GM06990 (cell line): ENCODE measurements around the gene ATP2C2.

Experiments used
- DNase-seq: peaks from one replicate; pipeline ENCODE4 v3.0.0-alpha.2; 2011; ENCODE audit not compliant: insufficient read length; ENCODE audit errors: extremely low read depth
- H3K27me3 ChIP-seq: replicated peaks from 2 replicates; pipeline ENCODE4 v1.6.0; 2011; ENCODE audit warnings: low read length; ENCODE audit not compliant: control insufficient read depth, insufficient read depth
- H3K36me3 ChIP-seq: 2 replicates; pipeline ENCODE4 v1.5.1; 2011; ENCODE audit warnings: low read length; ENCODE audit not compliant: control insufficient read depth, insufficient read depth
- H3K4me3 ChIP-seq: replicated peaks from 2 replicates; pipeline ENCODE4 v1.5.1; 2011; ENCODE audit warnings: low read depth, mild to moderate bottlenecking, control low read depth, low read length
- TF ChIP-seq, protein P1 (sequence below): IDR thresholded peaks from 2 replicates; pipeline ENCODE4 v1.5.1; 2011; ENCODE audit warnings: low read length, control low read depth, mild to moderate bottlenecking, inconsistent platforms; ENCODE audit not compliant: insufficient read depth, poor library complexity, severe bottlenecking

ATP2C2 gene

DNA sequence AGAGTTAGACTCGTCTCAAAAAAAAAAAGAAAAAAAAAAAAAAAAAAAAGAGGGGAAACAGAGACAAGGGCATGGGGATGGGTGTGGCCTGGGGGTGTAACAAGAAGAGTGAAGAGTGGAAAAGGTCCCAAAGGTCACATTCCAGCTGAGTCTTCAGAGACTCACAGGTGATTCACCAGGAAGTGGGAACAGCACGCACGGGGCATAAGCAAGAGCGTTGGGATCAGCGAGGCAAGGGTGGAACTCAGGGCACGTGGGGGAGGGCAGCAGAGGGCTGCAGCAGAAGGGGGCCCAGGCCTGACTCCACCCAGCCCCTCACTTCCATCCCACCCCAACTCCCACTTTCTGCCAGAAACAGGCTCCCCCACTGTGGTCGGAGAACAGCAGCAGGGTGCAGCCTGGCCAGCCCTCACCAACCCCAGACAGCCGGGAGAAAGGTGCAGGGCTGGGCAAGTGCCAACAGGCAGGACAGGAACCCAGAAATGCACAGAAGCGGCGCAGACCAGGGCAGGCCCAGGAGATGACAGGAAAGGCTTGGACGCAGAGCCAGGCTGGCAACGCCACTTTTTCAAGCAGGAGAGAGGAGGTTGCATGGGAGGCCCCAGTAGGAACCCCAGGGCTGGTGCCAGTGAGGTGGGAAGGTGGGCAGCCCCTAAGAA lies 132.9 kb downstream of the ATP2C2 start:
- DNase-seq = no peak
- TF ChIP-seq, protein P1, sequence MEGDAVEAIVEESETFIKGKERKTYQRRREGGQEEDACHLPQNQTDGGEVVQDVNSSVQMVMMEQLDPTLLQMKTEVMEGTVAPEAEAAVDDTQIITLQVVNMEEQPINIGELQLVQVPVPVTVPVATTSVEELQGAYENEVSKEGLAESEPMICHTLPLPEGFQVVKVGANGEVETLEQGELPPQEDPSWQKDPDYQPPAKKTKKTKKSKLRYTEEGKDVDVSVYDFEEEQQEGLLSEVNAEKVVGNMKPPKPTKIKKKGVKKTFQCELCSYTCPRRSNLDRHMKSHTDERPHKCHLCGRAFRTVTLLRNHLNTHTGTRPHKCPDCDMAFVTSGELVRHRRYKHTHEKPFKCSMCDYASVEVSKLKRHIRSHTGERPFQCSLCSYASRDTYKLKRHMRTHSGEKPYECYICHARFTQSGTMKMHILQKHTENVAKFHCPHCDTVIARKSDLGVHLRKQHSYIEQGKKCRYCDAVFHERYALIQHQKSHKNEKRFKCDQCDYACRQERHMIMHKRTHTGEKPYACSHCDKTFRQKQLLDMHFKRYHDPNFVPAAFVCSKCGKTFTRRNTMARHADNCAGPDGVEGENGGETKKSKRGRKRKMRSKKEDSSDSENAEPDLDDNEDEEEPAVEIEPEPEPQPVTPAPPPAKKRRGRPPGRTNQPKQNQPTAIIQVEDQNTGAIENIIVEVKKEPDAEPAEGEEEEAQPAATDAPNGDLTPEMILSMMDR = no peak
- no peak overlapping the region for H3K4me3 ChIP-seq

DNA sequence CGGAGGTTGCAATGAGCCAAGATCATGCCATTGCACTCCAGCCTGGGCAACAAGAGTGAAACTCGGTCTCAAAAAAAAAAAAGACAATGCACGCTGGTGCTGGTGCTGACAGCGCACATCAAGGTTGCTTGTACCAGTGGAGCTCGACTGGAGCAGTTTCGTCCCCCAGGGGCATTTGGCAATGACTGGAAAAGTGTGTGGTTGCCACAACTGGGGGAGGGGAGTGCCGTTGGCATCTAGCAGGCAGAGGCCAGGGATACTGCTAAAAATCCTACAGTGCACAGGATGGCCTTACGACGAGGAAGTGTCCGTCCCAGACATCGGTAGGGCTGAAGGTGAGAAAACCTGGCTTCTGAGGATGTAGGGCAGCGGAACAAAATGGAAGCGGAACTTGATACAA lies 133.7 kb downstream of the ATP2C2 start:
- no peak for DNase-seq
- TF ChIP-seq, protein P1 = no peak
- peaks cover under 1% of the 10 kb centered on the region for H3K36me3 ChIP-seq
- no peaks in the 10 kb centered on the region for H3K27me3 ChIP-seq
- no peak overlapping the region for H3K4me3 ChIP-seq

More for the DNA sequence above, 132.9 kb downstream of the ATP2C2 start:
- H3K36me3 ChIP-seq = peaks cover 3% of the 10 kb centered on the region
- no peaks in the 10 kb centered on the region for H3K27me3 ChIP-seq

DNA sequence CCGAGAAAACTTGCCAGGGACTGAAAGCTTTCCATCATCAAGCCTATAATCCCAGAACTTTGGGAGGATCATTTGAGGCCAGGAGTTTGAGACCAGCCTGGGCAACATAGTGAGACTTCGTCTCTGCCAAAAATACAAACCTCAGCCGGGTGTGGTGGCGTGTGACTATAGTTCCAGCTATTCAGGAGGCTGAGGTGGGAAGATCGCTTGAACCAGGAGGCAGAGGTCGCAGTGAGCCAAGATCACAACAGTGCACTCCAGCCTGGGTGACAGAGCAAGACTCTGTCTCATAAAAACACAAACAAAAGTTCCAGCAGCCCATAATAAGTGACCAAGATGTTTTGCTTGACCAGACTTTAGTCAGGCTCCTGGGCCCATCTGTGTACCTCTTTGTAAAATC lies 134.2 kb downstream of the ATP2C2 start:
- no peaks in the 10 kb centered on the region for H3K27me3 ChIP-seq
- H3K4me3 ChIP-seq = no peak overlapping the region
- no peaks in the 10 kb centered on the region; the same call in 1 of the 2 replicates for H3K36me3 ChIP-seq
- TF ChIP-seq, protein P1 = no peak
- DNase-seq = no peak

DNA sequence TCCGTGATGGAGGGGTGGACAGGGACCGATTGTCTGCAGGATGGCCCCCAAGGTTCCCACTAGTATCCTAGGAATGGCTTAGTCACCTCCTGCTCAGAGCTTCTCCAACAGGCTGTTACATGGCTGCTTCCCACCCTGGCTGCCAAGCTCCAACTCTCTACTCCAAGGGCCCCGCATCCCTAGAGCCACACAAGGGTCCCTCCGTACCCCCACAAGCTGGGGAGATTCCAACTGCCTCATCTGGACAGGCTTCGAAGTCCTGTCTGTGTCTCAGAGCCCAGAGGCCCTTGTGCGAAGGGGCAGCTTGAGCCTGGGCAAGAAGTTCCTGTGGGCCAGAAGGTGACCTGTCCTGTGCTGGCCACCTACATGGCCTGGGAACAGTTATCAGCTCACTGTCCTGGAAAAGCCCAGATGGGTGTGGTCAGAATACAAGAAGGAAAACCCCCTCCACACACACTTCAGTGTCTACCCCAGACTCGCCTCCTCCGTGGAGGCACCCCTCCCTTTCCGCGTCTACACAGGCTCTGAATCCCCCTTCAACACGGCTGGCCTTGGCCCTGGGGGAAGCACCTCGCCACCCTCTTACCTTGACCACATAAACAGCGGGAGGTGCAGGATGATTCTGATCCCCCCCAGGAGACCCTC lies 135.5 kb downstream of the ATP2C2 start:
- Histone ChIP-seq H3K4me3 (peak overlapping the region; percentile 93), H3K36me3 (no peaks in the 10 kb centered on the region; the same call in 1 of the 2 replicates), H3K27me3 (no peaks in the 10 kb centered on the region)
- DNase-seq = no peak
- TF ChIP-seq, protein P1 = no peak

DNA sequence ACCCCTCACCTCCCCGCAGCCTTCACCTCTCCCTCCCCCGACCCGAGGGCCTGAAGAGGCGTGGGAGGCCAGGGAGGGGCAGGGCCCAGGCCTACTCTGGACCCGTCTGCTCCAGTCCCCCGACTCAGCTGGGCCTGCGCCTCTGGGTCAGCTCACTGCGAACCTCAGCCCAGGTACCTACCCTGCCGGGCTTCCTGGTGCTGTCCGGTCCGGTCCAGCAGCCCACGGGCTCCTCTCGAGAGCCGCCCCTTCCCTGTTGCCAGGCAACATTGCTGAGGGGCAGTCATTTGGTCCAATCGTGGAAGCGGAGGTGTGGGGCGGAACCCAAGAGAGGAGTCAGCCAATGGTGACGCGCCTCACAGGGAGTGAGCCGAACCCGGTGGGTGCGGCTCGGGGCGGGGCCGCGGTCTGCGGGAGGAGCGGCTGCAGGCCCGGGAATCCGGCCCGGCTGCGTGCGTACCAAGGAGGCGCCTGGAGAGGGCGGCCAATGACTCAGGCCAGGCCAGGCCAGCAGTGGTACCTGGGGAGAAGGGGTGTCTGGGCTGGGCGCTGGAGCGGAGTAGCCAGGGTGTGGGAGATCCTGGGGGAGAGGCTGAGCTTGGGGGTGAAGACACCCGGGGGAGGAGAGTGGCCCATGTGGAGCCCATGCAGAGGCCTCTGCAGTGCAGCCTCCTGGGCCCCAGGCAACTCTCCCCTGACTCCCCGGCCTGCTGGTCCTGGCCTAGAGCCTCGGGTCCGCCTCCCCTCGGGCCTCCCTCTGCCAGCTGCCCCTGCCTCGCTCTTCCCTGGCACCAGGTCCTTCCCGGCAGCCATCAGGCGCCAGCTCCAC lies 136.3 kb downstream of the ATP2C2 start, which contains the start of gene MEAK7:
Gene MEAK7, minus strand, starts transcription at position 240 of the 829 bp plus-strand sequence. CDS start 6,573 bp downstream, outside the sequence.
- Histone ChIP-seq H3K27me3 (no peaks in the 10 kb centered on the region), H3K36me3 (no peaks in the 10 kb centered on the region; the same call in 1 of the 2 replicates), H3K4me3 (peak within 1 kb of the TSS; percentile 93)
- peak; percentile 98 for DNase-seq
- TF ChIP-seq, protein P1 = no peak
